ENCODE results near the gene LPCAT1.
"Not testable (repeated sequence)": the region's sequence is repeated elsewhere in the genome, so short reads cannot be mapped to it uniquely, and the experiment has no call there.

Gene LPCAT1

DNA sequence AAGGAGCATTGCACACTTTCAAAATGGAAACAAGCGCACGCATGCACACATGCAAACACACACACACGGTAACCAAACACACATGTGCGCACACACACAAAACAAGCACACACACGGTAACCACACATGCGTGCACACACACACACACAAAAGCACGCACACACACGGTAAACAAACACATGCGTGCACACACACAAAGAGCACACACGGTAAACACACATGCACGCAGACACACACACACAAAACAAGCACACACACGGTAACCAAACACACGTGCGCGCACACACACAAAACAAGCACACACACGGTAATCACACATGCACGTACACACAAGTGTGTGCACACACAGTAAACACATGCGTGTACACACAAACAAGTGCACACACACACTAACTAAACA lies 59.2 kb downstream of the LPCAT1 start:
- DNase-seq (ENCODE audit: low spot score) = no peak

GRCh38 chr5:1464096-1464446 lies 59.7 kb downstream of the LPCAT1 start:
- DNase-seq (ENCODE audit: low spot score) = no peak

DNA sequence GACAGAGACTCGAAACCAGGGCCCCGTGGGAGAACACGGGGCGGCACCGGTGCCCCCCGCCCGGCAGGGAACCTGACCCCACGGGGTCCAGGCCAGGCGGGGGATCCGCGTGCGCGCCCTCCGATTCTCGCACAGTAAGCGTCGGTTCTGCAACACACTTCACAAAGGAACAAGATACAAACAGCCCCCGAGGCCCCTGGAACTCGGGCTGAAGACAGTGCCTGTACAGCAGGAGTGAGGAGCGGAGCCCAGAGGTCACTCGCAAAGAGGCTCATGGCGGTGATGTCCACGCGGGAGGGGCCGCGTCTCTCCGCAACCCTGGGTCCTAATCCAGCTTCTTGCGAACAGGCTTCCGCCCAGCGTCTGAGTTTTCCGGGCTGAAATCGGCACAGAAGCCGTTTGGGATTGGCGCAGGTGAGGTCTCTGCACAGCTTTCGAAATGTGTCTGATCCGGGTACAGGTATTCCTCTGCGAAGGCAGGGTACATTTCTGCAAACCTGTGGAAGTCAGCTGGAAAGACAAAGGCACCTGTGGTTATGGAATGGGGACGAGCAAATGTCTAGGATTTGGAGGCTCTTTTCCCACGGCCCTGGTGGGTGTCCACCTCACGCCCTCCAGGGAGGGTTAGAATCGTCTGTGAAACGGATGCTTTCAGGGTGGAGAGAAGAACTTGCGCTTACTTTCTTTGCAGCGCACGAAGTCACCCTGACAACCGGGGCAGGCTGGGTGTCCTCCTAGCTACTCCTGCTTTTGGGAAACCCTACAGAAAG lies 60.2 kb downstream of the LPCAT1 start:
- no peak for DNase-seq (ENCODE audit: low spot score)

DNA sequence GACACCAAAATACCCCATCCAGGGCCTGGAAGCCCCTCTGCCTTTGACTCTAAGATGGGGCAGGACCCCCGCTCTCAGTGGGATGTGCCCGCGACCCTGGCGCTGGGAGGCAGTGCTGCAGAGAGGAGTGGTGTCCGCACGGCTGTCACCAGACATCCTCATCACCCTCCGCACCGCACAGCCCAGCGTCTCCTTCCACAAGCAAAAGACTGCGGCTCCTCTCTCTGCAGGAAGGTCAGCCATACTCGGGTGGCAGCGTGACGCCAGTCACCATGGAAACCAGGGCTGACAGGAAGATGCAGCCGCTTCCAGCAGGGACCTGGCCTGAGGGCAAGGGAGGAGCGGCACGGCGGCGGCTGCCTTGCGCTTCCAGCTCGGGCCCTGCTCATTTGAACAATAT lies 61.4 kb downstream of the LPCAT1 start:
- no peak for DNase-seq (ENCODE audit: low spot score)

DNA sequence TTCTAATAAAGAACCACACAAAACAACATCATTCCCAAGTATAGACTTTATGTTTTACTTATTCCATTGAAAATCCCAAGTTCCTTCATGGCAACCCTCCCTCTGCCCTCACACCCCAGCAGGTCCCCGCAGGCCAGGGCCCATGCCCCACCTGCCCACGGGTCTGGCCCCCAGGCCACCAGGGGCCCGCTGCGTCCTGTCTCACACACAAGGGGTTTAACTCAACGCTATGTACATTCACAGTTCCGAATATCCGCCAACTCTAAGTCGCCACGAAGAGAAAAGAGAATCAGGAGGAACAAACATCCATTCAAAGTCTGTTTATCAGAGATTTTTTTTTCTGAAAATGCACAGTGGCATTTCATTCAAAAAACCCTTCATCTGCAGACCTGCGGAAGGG lies 62.4 kb downstream of the LPCAT1 start:
- no peak for DNase-seq (ENCODE audit: low spot score)

DNA sequence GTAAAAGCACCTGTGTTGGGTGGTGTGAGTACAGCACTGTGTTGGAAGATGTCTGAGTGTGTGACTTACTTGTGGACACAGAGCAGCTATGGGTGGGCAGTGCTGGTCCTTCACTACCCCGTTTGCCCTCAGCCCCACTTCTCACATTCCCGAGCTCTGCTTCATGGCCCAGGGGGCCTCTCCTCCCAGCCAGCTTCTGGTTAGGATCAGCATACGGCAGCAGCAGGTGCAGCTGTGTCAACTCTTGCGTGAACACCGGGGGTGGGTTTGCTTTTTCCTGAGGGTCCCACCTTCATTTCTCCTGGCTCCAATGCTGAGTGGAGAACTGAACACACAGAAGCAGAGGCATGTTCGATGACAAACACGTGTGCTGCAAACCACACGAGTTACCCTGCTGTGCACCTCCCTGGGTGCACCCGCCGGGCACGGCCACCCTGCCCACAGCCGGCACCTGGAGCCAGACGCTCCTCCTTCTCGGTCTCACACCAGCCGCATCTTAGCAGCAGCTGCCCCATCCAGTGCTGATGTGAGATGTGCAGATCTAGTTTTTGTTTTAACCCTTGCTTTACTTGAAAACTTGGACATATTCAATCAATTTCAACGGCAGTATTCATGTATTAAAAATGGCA lies 63.6 kb downstream of the LPCAT1 start:
- no peak for DNase-seq (ENCODE audit: low spot score)

DNA sequence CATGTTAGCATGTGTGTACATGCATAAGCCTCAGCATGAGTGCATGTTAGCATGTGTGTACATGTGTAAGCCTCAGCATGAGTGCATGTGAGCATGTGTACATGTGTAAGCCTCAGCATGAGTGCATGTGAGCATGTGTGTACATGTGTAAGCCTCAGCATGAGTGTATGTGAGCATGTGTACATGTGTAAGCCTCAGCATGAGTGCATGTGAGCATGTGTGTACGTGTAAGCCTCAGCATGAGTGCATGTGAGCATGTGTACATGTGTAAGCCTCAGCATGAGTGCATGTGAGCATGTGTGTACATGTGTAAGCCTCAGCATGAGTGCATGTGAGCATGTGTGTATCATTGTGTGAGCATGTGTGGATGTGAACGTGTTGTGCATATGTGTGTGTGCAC lies 64.3 kb downstream of the LPCAT1 start:
- not testable (repeated sequence) for DNase-seq (ENCODE audit: low spot score)

DNA sequence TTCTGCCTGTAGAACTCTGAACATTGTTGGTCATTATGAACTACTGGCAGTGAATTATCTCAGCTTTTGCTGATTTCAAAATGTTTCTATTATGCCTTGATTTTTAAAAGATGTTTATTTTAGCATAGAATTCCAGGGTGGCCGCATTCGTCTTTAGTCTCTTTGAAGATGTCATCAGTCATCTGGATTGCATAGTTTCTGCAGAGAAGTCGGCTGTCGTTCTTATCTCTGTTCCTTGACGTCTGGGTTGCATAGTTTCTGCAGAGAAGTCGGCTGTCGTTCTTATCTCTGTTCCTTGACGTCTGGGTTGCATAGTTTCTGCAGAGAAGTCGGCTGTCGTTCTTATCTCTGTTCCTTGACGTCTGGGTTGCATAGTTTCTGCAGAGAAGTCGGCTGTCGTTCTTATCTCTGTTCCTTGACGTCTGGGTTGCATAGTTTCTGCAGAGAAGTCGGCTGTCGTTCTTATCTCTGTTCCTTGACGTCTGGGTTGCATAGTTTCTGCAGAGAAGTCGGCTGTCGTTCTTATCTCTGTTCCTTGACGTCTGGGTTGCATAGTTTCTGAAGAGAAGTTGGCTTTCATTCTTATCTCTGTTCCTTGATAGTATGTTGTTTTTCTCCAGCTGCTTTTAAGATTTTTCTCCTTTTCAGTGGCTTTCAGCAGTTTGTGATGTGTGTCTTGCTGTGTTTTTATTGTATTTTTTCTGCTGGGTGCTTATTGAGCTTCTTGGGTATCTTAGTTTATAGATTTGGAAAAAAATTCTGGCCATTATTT lies 67.5 kb downstream of the LPCAT1 start:
- DNase-seq (ENCODE audit: low spot score) = not testable (repeated sequence)

DNA sequence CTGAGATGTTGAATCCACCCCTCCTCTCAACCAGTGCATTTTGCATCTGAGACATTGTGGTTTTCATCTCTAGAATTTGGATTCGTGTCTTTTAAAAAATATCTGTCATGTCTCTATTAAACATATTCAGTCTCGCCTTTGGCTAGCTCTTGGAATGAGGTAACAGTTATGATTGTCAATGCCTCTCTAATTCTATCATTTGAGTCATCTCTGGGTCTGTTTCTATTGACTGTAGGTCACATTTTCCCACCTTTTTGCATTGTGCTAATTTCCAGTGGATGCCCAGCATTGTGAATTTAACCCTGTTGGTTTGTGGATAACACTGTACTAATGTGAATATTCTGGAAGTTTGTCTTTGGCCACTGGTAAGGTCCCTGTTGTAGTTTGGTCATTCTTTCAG lies 70.1 kb downstream of the LPCAT1 start:
- no peak for DNase-seq (ENCODE audit: low spot score)

DNA sequence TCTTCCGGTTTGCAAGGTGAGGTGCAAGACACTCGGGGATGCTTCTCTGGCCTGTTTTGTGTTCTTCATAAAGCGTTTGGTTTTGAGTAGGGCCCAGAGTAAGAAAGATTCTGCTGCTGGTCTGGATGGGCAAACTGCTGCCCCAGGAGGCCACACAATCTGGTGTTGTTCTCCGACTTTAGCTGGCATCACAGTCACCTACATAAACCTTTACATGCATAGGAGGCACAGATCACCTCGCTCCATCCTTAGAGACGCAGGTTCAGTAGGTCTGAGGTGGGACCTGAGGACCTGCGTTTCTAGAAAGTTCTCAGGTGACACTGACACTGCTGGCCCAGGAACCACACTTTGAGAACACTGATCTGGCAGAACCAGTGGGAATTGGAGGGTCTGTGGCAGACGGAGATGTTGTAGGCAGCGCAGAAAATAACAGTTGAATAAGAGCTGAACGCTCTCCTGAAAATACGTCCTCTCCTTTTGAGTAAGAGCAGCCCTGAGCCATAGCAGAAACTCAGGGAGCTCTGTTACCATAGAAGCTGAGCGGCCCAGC lies 74.6 kb downstream of the LPCAT1 start:
- DNase-seq (ENCODE audit: low spot score) = no peak

GRCh38 chr5:1448511-1449011 lies 75.2 kb downstream of the LPCAT1 start:
- no peak for DNase-seq (ENCODE audit: low spot score)

- DNase-seq (ENCODE audit: low spot score) = no peak
These were observed 75.9 kb downstream of the LPCAT1 start for GRCh38 chr5:1447671-1448361.

GRCh38 chr5:1446602-1447343 lies 77.0 kb downstream of the LPCAT1 start:
- DNase-seq (ENCODE audit: low spot score) = no peak

GRCh38 chr5:1445689-1446601 lies 77.8 kb downstream of the LPCAT1 start:
- DNase-seq (ENCODE audit: low spot score) = no peak

DNA sequence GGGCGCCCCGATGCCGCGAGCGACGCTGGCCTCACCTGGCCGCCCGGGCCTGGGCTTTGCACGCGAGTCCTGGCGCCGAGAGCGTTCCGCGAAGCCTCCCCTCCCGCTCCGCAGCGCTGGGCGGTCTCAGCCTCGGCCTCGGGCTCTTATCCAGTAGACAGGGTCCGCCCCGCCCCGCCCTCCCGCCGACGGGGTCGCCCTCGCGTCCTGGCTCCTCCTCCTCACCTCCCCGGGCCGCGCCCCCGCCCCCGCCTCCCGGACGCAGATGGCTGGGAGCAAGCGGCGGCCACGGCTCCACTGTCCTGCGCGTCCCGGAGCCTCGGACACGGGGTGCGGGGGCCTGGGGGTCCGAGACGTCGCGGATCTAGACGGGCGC lies 78.5 kb downstream of the LPCAT1 start, which contains the start of gene SLC6A3:
TSS of gene SLC6A3 (minus strand) at position 128 of the 376 bp plus-strand sequence. CDS start 2,243 bp downstream, outside the sequence.
- DNase-seq (ENCODE audit: low spot score) = no peak

GRCh38 chr5:1444361-1445189 lies 79.2 kb downstream of the LPCAT1 start:
- DNase-seq (ENCODE audit: low spot score) = no peak

DNA sequence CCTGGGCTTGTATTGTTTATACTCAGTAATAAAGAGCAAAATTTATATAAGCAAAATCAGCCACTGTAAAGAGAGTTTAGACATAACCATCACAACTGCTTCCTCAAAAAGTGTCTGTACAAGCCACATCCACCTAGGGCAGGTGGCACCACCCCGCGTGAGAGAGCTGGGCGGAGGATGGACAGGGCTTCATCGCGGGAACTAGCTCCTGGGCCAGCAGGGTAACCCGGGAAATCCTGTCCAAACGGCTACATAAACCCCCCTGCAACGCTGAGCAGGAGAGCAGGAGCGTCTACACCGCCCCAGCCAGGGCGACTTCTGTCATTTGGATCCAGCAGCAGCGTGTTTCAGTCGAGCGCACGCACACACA lies 79.8 kb downstream of the LPCAT1 start:
- DNase-seq (ENCODE audit: low spot score) = no peak

DNA sequence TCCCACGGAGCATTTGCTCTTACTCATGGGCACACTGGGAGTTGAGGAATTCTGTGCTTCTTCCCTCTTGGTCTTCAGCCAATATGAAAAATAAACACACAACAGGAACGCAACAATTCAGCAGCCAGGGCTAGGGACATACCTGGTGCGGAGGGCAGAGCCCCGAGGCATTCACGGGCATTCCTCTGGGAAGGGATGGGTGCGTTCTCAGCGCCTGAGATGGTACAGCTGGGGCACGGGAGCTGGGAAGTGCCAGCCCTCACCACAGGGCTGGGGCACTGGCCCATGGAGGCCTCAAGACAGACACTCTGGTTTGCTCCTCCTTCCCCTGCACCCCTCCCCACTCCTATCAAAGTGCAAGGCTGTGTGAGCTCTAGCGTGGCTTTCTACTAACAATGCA lies 80.6 kb downstream of the LPCAT1 start:
- DNase-seq (ENCODE audit: low spot score) = no peak
